Measurements from ENCODE around the gene CARS2. TPM values are rescaled to one million over a fixed set of nuclear protein-coding genes. Genes with fewer than 3 reads are reported as not detected.

Gene CARS2
- total and polyA plus RNA-seq, 2 of the 8 experiments (the other 6 are each of a cell fraction or from before 2014, with no cell fraction given) = 47.7 to 55.9 TPM

- TF ChIP-seq CHD1 (IDR thresholded peaks at IDR 0.05; ENCODE audit: low read depth, low read length) (no peak), PHF8 (conservative IDR thresholded peaks at IDR 0.05; ENCODE audit: low read depth, low read length) (0 out of 2 replicates have a peak, but pooled peaks have one; percentile 3), ZNF274 (IDR thresholded peaks at IDR 0.05; ENCODE audit: borderline replicate concordance, extremely low read depth, low read length) (no peak), RFX5 (IDR thresholded peaks at IDR 0.05; ENCODE audit: borderline replicate concordance, low read depth, low read length) (no peak), CBX8 (IDR thresholded peaks at IDR 0.05; ENCODE audit: borderline replicate concordance, low read depth, low read length) (no peak), RBBP5 (IDR thresholded peaks at IDR 0.05; ENCODE audit: borderline replicate concordance, low read depth, low read length) (no peak), ASH2L (IDR thresholded peaks at IDR 0.05; ENCODE audit: low read length) (no peak), JUND (IDR thresholded peaks at IDR 0.05; ENCODE audit: low read length) (no peak), MAX (IDR thresholded peaks at IDR 0.05) (no peak), MAFK (IDR thresholded peaks at IDR 0.05; ENCODE audit: low read depth, low read length) (no peak), SIX5 (IDR thresholded peaks at IDR 0.05; ENCODE audit: low read depth, low read length) (no peak), SP1 (IDR thresholded peaks at IDR 0.05; ENCODE audit: low read depth, low read length) (no peak), POLR2A (IDR thresholded peaks at IDR 0.05; ENCODE audit: control extremely low read depth in 1 of 2, low read depth in 2 of 2, low read length in 2 of 2) (no peak), EP300 (IDR thresholded peaks at IDR 0.05; ENCODE audit: borderline replicate concordance in 1 of 2, low read depth in 2 of 2, low read length in 2 of 2) (no peak), FOSL1 (IDR thresholded peaks at IDR 0.05; ENCODE audit: insufficient read depth, low read depth, low read length) (no peak), KDM5A (IDR thresholded peaks at IDR 0.05; ENCODE audit: low read length) (no peak), GABPA (IDR thresholded peaks at IDR 0.05; ENCODE audit: borderline replicate concordance, insufficient read depth, low read length) (no peak), USF2 (IDR thresholded peaks at IDR 0.05; ENCODE audit: low read length) (no peak)
- TF ChIP-seq, protein P1, sequence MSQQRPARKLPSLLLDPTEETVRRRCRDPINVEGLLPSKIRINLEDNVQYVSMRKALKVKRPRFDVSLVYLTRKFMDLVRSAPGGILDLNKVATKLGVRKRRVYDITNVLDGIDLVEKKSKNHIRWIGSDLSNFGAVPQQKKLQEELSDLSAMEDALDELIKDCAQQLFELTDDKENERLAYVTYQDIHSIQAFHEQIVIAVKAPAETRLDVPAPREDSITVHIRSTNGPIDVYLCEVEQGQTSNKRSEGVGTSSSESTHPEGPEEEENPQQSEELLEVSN (IDR thresholded peaks at IDR 0.05) = no peak
- TF ChIP-seq, protein P2, sequence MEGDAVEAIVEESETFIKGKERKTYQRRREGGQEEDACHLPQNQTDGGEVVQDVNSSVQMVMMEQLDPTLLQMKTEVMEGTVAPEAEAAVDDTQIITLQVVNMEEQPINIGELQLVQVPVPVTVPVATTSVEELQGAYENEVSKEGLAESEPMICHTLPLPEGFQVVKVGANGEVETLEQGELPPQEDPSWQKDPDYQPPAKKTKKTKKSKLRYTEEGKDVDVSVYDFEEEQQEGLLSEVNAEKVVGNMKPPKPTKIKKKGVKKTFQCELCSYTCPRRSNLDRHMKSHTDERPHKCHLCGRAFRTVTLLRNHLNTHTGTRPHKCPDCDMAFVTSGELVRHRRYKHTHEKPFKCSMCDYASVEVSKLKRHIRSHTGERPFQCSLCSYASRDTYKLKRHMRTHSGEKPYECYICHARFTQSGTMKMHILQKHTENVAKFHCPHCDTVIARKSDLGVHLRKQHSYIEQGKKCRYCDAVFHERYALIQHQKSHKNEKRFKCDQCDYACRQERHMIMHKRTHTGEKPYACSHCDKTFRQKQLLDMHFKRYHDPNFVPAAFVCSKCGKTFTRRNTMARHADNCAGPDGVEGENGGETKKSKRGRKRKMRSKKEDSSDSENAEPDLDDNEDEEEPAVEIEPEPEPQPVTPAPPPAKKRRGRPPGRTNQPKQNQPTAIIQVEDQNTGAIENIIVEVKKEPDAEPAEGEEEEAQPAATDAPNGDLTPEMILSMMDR (IDR thresholded peaks at IDR 0.05; ENCODE audit: control extremely low read depth in 1 of 3, insufficient read depth in 1 of 3, low read depth in 1 of 3, low read length in 3 of 3) = peak in 1 of 3 experiments; percentile 6; a peak in 1 of 4 replicates
These were observed 8.3 kb upstream of the CARS2 start (continued) for GRCh38 chr13:110713981-110714796.

Measured in H1 (cell line).